HG03045 (cell line): ENCODE results near the gene CATSPER4.

Experiments
- ATAC-seq: cut with Tn5 transposase; IDR thresholded peaks from one replicate; pipeline ENCODE4 v1.9.1; 2021; ENCODE audit warnings: mild to moderate bottlenecking, moderate library complexity; ENCODE audit not compliant: unreplicated experiment

Gene CATSPER4

DNA sequence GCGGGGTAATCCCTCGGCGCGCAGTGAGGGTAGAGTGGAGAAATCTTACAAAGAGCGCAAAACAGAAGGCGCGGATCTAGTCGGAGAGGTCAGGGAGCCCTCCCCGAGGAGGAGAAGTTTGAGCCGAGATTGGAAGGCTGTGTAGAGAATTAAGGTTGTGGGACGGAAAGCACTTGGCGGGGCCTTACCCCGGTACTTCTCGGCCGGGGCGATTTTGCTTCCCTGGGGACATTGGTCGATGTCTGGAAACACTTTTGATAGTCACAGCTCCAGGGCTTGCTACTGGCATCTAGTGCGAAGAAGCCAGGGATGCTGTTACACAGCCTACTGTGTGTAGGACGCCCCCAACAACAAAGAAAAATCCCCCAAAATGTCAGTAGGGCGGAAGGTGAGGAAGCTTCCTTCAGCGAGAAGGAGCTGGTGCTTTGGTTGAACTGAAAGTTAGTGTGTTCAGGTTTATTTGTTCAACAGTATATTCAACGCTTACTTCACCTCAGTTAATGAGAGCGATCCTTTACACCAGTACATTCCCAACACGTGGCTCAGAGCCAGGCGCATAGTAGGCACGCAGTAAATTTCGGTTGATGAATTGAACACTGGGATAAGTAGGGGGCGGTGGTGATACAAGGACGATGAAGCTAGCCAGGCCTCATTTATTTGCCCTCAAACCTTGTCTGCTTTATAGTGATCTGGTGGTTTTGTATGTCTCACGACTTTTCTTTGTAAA, 44.4 kb downstream of the CATSPER4 start:
- peak; percentile 1 for ATAC-seq

- no peak for ATAC-seq
Observed at GRCh38 chr1:26237230-26237966, 47.0 kb downstream of the CATSPER4 start.

GRCh38 chr1:26239936-26240335, 49.5 kb downstream of the CATSPER4 start:
- no peak for ATAC-seq
